Endothelial cell of umbilical vein (primary cell): ENCODE data around the gene AXIN2. TPM values are rescaled to one million over a fixed set of nuclear protein-coding genes. Genes with fewer than 3 reads are reported as not detected.

Experiments
- BruUV-seq: library from RNA; stranded (reverse); fragments of 400-500 nt; replicated peaks from 2 replicates; lab custom pipeline; 2021; lab: Mats Ljungman, UMichigan
- CTCF ChIA-PET: fragments of 300-600, 350-600 bp; sonication (Branson Sonifier 250); formaldehyde crosslinking; loops from one replicate; lab custom pipeline; 2021; ENCODE audit warnings: antibody characterized with exemption, inconsistent platforms; lab: Charles Lee
- POLR2A ChIA-PET: fragments of 300-600, 350-600 bp; sonication (Branson Sonifier 250); formaldehyde crosslinking; loops from one replicate; lab custom pipeline; 2021; ENCODE audit warnings: antibody characterized with exemption, inconsistent platforms; lab: Charles Lee
- DNase-seq: peaks from one replicate; pipeline ENCODE4 v3.0.0-alpha.2; 2011; ENCODE audit warnings: low read depth, low spot score
- FAIRE-seq: peaks from 2 replicates; lab custom pipeline; 2011; peaks lifted over from hg19 to GRCh38; lab: Jason Lieb, UNC
- H2AFZ ChIP-seq: 2 replicates; pipeline ENCODE4 v1.6.0; 2012; ENCODE audit warnings: low read depth, low read length, control low read depth, inconsistent platforms
- H3K27ac ChIP-seq: 2 replicates; pipeline ENCODE4 v1.5.1; 2011; ENCODE audit warnings: low read depth, mild to moderate bottlenecking, control low read depth, low read length, moderate library complexity; ENCODE audit not compliant: insufficient read depth
- H3K27me3 ChIP-seq, 2 experiments: 2 replicates each; pipeline versions ENCODE4 v1.6.0 to v1.6.1; 2011; ENCODE audit warnings: low read length in 2 of 2, mixed read lengths in 1 of 2; ENCODE audit not compliant: control insufficient read depth in 2 of 2, insufficient read depth in 2 of 2
- H3K36me3 ChIP-seq, 2 experiments: 2 replicates in 1 of 2; 3 replicates in 1 of 2; pipeline ENCODE4 v1.5.1; 2011; ENCODE audit warnings: low read length in 2 of 2, mild to moderate bottlenecking in 1 of 2, moderate library complexity in 1 of 2; ENCODE audit not compliant: control insufficient read depth in 2 of 2, insufficient read depth in 2 of 2; ENCODE audit errors: extremely low read depth in 1 of 2
- H3K4me1 ChIP-seq: 3 replicates; pipeline ENCODE4 v1.5.1; 2011; ENCODE audit warnings: mild to moderate bottlenecking, low read length; ENCODE audit not compliant: control insufficient read depth, insufficient read depth; ENCODE audit errors: extremely low read depth
- H3K4me2 ChIP-seq: 2 replicates; pipeline ENCODE4 v1.6.1; 2011; ENCODE audit warnings: low read length, control low read depth, mixed read lengths; ENCODE audit not compliant: insufficient read depth
- H3K4me3 ChIP-seq, 3 experiments: fragments of 200-600 bp in 1 of 3; sonication (generic), shearing (Covaris generic) in 1 of 3; replicated peaks in 1 of 3; 2 replicates each; pipeline ENCODE4 v1.5.1; 2011 to 2016; ENCODE audit warnings: control low read depth in 3 of 3, low read length in 3 of 3, mild to moderate bottlenecking in 2 of 3, inconsistent platforms in 1 of 3, low read depth in 1 of 3, moderate library complexity in 1 of 3; ENCODE audit not compliant: insufficient read depth in 1 of 3
- H3K79me2 ChIP-seq: 2 replicates; pipeline ENCODE4 v1.6.0; 2012; ENCODE audit warnings: low read length, inconsistent platforms; ENCODE audit not compliant: control insufficient read depth, insufficient read depth
- H3K9ac ChIP-seq: replicated peaks from 2 replicates; pipeline ENCODE3; 2011; ENCODE audit warnings: low read length, control low read depth; ENCODE audit not compliant: insufficient read depth; ENCODE audit errors: extremely low read depth
- H3K9me1 ChIP-seq: replicated peaks from 3 replicates; pipeline ENCODE4 v1.6.0; 2011; ENCODE audit warnings: mild to moderate bottlenecking, low read length; ENCODE audit not compliant: control insufficient read depth, insufficient read depth; ENCODE audit errors: extremely low read depth
- H3K9me3 ChIP-seq: replicated peaks from 2 replicates; pipeline ENCODE4 v1.5.1; 2012; ENCODE audit warnings: low read length, inconsistent platforms; ENCODE audit not compliant: control insufficient read depth, insufficient read depth
- H4K20me1 ChIP-seq: replicated peaks from 2 replicates; pipeline ENCODE3; 2011; ENCODE audit warnings: mild to moderate bottlenecking, low read length; ENCODE audit not compliant: control insufficient read depth, insufficient read depth; ENCODE audit errors: extremely low read depth
- CTCF ChIP-seq, 2 donors: IDR thresholded peaks; 1 replicate in 1 of 2; 2 replicates in 1 of 2; pipeline ENCODE4 v1.5.1; 2011; ENCODE audit warnings: low read length in 2 of 2, mild to moderate bottlenecking in 2 of 2, moderate library complexity in 2 of 2, control low read depth in 1 of 2, inconsistent platforms in 1 of 2, low read depth in 1 of 2; ENCODE audit not compliant: insufficient read depth in 1 of 2; ENCODE audit errors: extremely low read depth in 1 of 2
- EZH2 ChIP-seq: IDR thresholded peaks from 2 replicates; pipeline ENCODE4 v1.6.1; 2012; ENCODE audit warnings: borderline replicate concordance, low read depth, mild to moderate bottlenecking, moderate library complexity, low read length, inconsistent platforms; ENCODE audit not compliant: severe bottlenecking
- FOS ChIP-seq: IDR thresholded peaks from 2 replicates; pipeline ENCODE4 v1.6.1; 2011; ENCODE audit warnings: mild to moderate bottlenecking, low read length, moderate library complexity, borderline replicate concordance; ENCODE audit not compliant: insufficient read depth
- GATA2 ChIP-seq: IDR thresholded peaks from 2 replicates; pipeline ENCODE4 v1.7.0; 2011; ENCODE audit warnings: low read depth, mild to moderate bottlenecking, moderate library complexity, mixed read lengths, low read length; ENCODE audit not compliant: insufficient read length, insufficient read depth
- JUN ChIP-seq: IDR thresholded peaks from 2 replicates; pipeline ENCODE4 v1.6.1; 2011; ENCODE audit warnings: borderline replicate concordance, low read depth; ENCODE audit not compliant: insufficient read length, insufficient read depth
- POLR2A ChIP-seq: IDR thresholded peaks from 2 replicates; pipeline ENCODE4 v1.6.1; 2012; ENCODE audit warnings: low read depth, mild to moderate bottlenecking, control low read depth, low read length
- dilution Hi-C: fragments of 300-500 bp; cut with MboI; formaldehyde crosslinking; loops from one replicate; pipeline ENCODE4 v1.15.0; 2019; ENCODE audit warnings: low sequenced_read_pairs; ENCODE audit not compliant: extremely low pct_ligation_motif_present
- intact Hi-C: fragments of 100-400 bp; cut with micrococcal nuclease; formaldehyde crosslinking; loops from one replicate; pipeline ENCODE4 v1.10.0; 2022
- polyA plus RNA-seq, 4 experiments: library from polyadenylated mRNA; depleted of rRNA in 3 of 4; stranded (reverse) in 3 of 4; unstranded in 1 of 4; fragments of >200 nt; gene quantifications; 2 replicates each; pipeline versions ENCODE4 v1.2.1 to v1.2.3, GENCODE V29; 2011 to 2012; ENCODE audit warnings: missing spikeins in 1 of 4
- total RNA-seq: library from RNA; stranded (reverse); gene quantifications from 2 replicates; pipeline ENCODE4 v1.2.3, GENCODE V29; 2021
- TF ChIP-seq, protein P1 (sequence below): IDR thresholded peaks from 2 replicates; pipeline ENCODE4 v1.6.1; 2011; ENCODE audit not compliant: insufficient read depth, insufficient read length

The AXIN2 gene
- total and polyA plus RNA-seq, 2 donors (not counting 3 experiments of a cell fraction or from before 2014, with no cell fraction given): 1.3 to 3.0 TPM

- no peaks in the 10 kb centered on the region for H3K9me3 ChIP-seq
- H3K9me1 ChIP-seq: no peaks in the 10 kb centered on the region
- FAIRE-seq (no peak), DNase-seq (no peak)
- H3K4me2 ChIP-seq: no peak overlapping the region
- BruUV-seq: no TSS peak
- no peaks in the 10 kb centered on the region for H4K20me1 ChIP-seq
- TF ChIP-seq EZH2 (no peak), FOS (no peak), JUN (no peak), GATA2 (no peak), POLR2A (no peak), CTCF (IDR thresholded peaks at IDR 0.05; ENCODE audit: extremely low read depth in 1 of 2, insufficient read depth in 1 of 2, low read depth in 1 of 2, low read length in 2 of 2) (no peak)
- TF ChIP-seq, protein P1, sequence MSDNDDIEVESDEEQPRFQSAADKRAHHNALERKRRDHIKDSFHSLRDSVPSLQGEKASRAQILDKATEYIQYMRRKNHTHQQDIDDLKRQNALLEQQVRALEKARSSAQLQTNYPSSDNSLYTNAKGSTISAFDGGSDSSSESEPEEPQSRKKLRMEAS: no peak
- CTCF ChIA-PET: no interaction called here
- H2AFZ ChIP-seq: no peak overlapping the region
- no peaks in the 10 kb centered on the region for H3K4me1 ChIP-seq
- H3K27me3 ChIP-seq: no peaks in the 10 kb centered on the region
- no peak overlapping the region for H3K4me3 ChIP-seq
- no peaks in the 10 kb centered on the region for H3K79me2 ChIP-seq
- H3K36me3 ChIP-seq: no peaks in the 10 kb centered on the region
- H3K9ac ChIP-seq: no peak overlapping the region
- H3K27ac ChIP-seq: no peak overlapping the region
- intact Hi-C loops: no loop called here
- POLR2A ChIA-PET: no interaction called here
- dilution Hi-C loops: no loop called here
Measured at GRCh38 chr17:65529040-65529633, 32.3 kb downstream of the AXIN2 start.
